HCT116 (cell line): Measurements from ENCODE around the gene OPCML. TPM values are rescaled to one million over a fixed set of nuclear protein-coding genes. Genes with fewer than 3 reads are reported as not detected.

Source experiments
- ATAC-seq: fragments of 200-7000 bp; cut with Tn5 transposase; 2 replicates; pipeline ENCODE4 v1.9.1; 2020; ENCODE audit warnings: mild to moderate bottlenecking, moderate library complexity
- BruUV-seq: library from RNA; stranded (reverse); fragments of 400-500 nt; replicated peaks from 2 replicates; lab custom pipeline; 2021; lab: Mats Ljungman, UMichigan
- CTCF ChIA-PET: fragments of 300-600 bp; sonication (Branson Sonifier 250); formaldehyde crosslinking; loops from one replicate; lab custom pipeline; 2021; ENCODE audit warnings: antibody characterized with exemption; lab: Charles Lee
- POLR2A ChIA-PET: fragments of 300-600, 350-600 bp; sonication (Branson Sonifier 250); formaldehyde crosslinking; loops from one replicate; lab custom pipeline; 2021; ENCODE audit warnings: antibody characterized with exemption; lab: Charles Lee
- RAD21 ChIA-PET, 2 experiments: fragments of 300-600 bp; sonication (Branson Sonifier 250); formaldehyde crosslinking; loops; one replicate each; lab custom pipeline; 2023; ENCODE audit warnings: low total read pairs in 2 of 2; ENCODE audit not compliant: uncharacterized antibody in 2 of 2, unreplicated experiment in 2 of 2, low non-redundant PET in 1 of 2; lab: Charles Lee
- DNase-seq: peaks from one replicate; pipeline ENCODE4 v3.0.0-alpha.2; 2010; ENCODE audit warnings: low read depth, low spot score
- H2AFZ ChIP-seq: fragments of 200-600 bp; shearing (Covaris generic), sonication (generic); 2 replicates; pipeline ENCODE4 v1.6.1; 2017; ENCODE audit warnings: low read depth, mixed run types, mixed read lengths, antibody characterized with exemption, low read length; ENCODE audit not compliant: poor library complexity, severe bottlenecking
- H3K27ac ChIP-seq: 2 replicates; pipeline ENCODE4 v1.5.1; 2012; ENCODE audit warnings: low read depth, low read length
- H3K27me3 ChIP-seq: fragments of 200-600 bp; sonication (generic); 2 replicates; pipeline ENCODE4 v1.6.1; 2016; ENCODE audit warnings: mixed run types, low read length, mixed read lengths; ENCODE audit not compliant: insufficient read depth
- H3K36me3 ChIP-seq, 2 experiments: fragments of 200-500 bp in 1 of 2; fragments of 200-600 bp in 1 of 2; sonication (Bioruptor generic) in 1 of 2; sonication (generic) in 1 of 2; 2 replicates each; pipeline versions ENCODE4 v1.5.1 to v1.6.1; 2014 to 2016; ENCODE audit warnings: low read length in 2 of 2, inconsistent platforms in 1 of 2, mixed read lengths in 1 of 2, mixed run types in 1 of 2; ENCODE audit not compliant: insufficient read depth in 2 of 2, control insufficient read depth in 1 of 2
- H3K4me1 ChIP-seq, 2 experiments: fragments of 200-600 bp in 1 of 2; sonication (generic) in 1 of 2; 2 replicates each; pipeline versions ENCODE4 v1.5.1 to v1.6.1; 2012 to 2017; ENCODE audit warnings: low read length in 2 of 2, inconsistent platforms in 1 of 2, mild to moderate bottlenecking in 1 of 2, mixed read lengths in 1 of 2, mixed run types in 1 of 2, moderate library complexity in 1 of 2; ENCODE audit not compliant: insufficient read depth in 2 of 2, control insufficient read depth in 1 of 2
- H3K4me2 ChIP-seq: fragments of 200-600 bp; sonication (generic); 2 replicates; pipeline ENCODE4 v1.6.1; 2017; ENCODE audit warnings: mixed run types, low read length, mixed read lengths
- H3K4me3 ChIP-seq, 2 experiments: fragments of 200-600 bp in 1 of 2; sonication (generic) in 1 of 2; replicated peaks in 1 of 2; 2 replicates each; pipeline ENCODE4 v1.5.1; 2011 to 2016; ENCODE audit warnings: low read length in 2 of 2, control low read depth in 1 of 2, low read depth in 1 of 2, mild to moderate bottlenecking in 1 of 2, mixed read lengths in 1 of 2, mixed run types in 1 of 2
- H3K79me2 ChIP-seq: fragments of 200-600 bp; sonication (generic); 2 replicates; pipeline ENCODE4 v1.6.1; 2017; ENCODE audit warnings: mild to moderate bottlenecking, mixed run types, low read length, moderate library complexity, mixed read lengths; ENCODE audit not compliant: insufficient read depth
- H3K9ac ChIP-seq: fragments of 200-600 bp; sonication (generic); 2 replicates; pipeline ENCODE4 v1.6.1; 2016; ENCODE audit warnings: low read length, mixed read lengths
- H3K9me2 ChIP-seq: fragments of 200-600 bp; sonication (generic), shearing (Covaris generic); 2 replicates; pipeline ENCODE4 v1.6.1; 2017; ENCODE audit warnings: mixed run types, mild to moderate bottlenecking, moderate library complexity; ENCODE audit not compliant: insufficient read depth
- H3K9me3 ChIP-seq, 2 experiments: fragments of 200-500 bp in 1 of 2; fragments of 200-600 bp in 1 of 2; sonication (Bioruptor generic) in 1 of 2; sonication (generic) in 1 of 2; 2 replicates each; pipeline ENCODE4 v1.6.1; 2014 to 2017; ENCODE audit warnings: low read length in 2 of 2, mixed read lengths in 2 of 2, inconsistent platforms in 1 of 2, low read depth in 1 of 2, mild to moderate bottlenecking in 1 of 2, mixed run types in 1 of 2, moderate library complexity in 1 of 2; ENCODE audit not compliant: control insufficient read depth in 1 of 2, insufficient read depth in 1 of 2
- H4K20me1 ChIP-seq: fragments of 200-600 bp; sonication (generic), shearing (Covaris generic); 2 replicates; pipeline ENCODE4 v1.6.1; 2017; ENCODE audit warnings: mixed run types, mild to moderate bottlenecking, moderate library complexity; ENCODE audit not compliant: insufficient read depth
- CBX3 ChIP-seq: IDR thresholded peaks from 2 replicates; pipeline ENCODE4 v1.6.1; 2012; ENCODE audit warnings: low read depth
- ELF1 ChIP-seq: IDR thresholded peaks from 2 replicates; pipeline ENCODE4 v1.6.1; 2012; ENCODE audit warnings: low read depth, borderline replicate concordance
- EZH2 ChIP-seq: fragments of 200-600 bp; sonication (generic); IDR thresholded peaks from 2 replicates; pipeline ENCODE4 v1.6.1; 2017; ENCODE audit warnings: antibody characterized with exemption, mixed run types
- EZH2phosphoT487 ChIP-seq: fragments of 200-600 bp; IDR thresholded peaks from 2 replicates; pipeline ENCODE4 v1.6.1; 2018; ENCODE audit warnings: antibody characterized with exemption, borderline replicate concordance
- FOSL1 ChIP-seq: IDR thresholded peaks from 2 replicates; pipeline ENCODE4 v1.6.1; 2012; ENCODE audit warnings: low read depth
- POLR2AphosphoS5 ChIP-seq: IDR thresholded peaks from 2 replicates; pipeline ENCODE4 v1.6.1; 2011; ENCODE audit warnings: mild to moderate bottlenecking, low read depth, low read length, moderate library complexity
- SP1 ChIP-seq: IDR thresholded peaks from 2 replicates; pipeline ENCODE4 v1.6.1; 2012; ENCODE audit warnings: low read depth
- SRF ChIP-seq: IDR thresholded peaks from 2 replicates; pipeline ENCODE4 v1.6.1; 2012; ENCODE audit warnings: low read depth
- TCF7L2 ChIP-seq: IDR thresholded peaks from 2 replicates; pipeline ENCODE4 v1.7.0; 2011; ENCODE audit warnings: borderline replicate concordance, inconsistent platforms; ENCODE audit not compliant: insufficient read depth, insufficient read length; ENCODE audit errors: extremely low read depth
- YY1 ChIP-seq: IDR thresholded peaks from 2 replicates; pipeline ENCODE4 v1.6.1; 2011; ENCODE audit warnings: low read length, low read depth, moderate library complexity, mild to moderate bottlenecking; ENCODE audit not compliant: insufficient replicate concordance; ENCODE audit errors: extremely low read depth
- ZNF274 ChIP-seq: fragments of 200-500 bp; sonication (Bioruptor generic); IDR thresholded peaks from 2 replicates; pipeline ENCODE4 v1.6.1; 2014; ENCODE audit warnings: mild to moderate bottlenecking, low read depth, low read length, inconsistent platforms
- intact Hi-C: fragments of 100-400 bp; cut with micrococcal nuclease; formaldehyde crosslinking; loops from 2 replicates; pipeline ENCODE4 v1.10.0; 2022
- total RNA-seq: library from RNA; stranded (reverse); gene quantifications from one replicate; pipeline ENCODE4 v1.2.1, GENCODE V29; 2021; ENCODE audit not compliant: unreplicated experiment
- TF ChIP-seq, protein P1 (sequence below), 3 experiments: fragments of 200-600 bp in 1 of 3; sonication (generic) in 1 of 3; IDR thresholded peaks in 2 of 3; conservative IDR thresholded peaks in 1 of 3; 2 replicates each; pipeline ENCODE4 v1.5.1; 2012 to 2017; ENCODE audit warnings: low read depth in 2 of 3, low read length in 2 of 3, antibody characterized with exemption in 1 of 3, borderline replicate concordance in 1 of 3, control low read depth in 1 of 3, mild to moderate bottlenecking in 1 of 3, mixed read lengths in 1 of 3, mixed run types in 1 of 3, moderate library complexity in 1 of 3; ENCODE audit not compliant: insufficient read depth in 1 of 3
- TF ChIP-seq, protein P2 (sequence below): IDR thresholded peaks from 2 replicates; pipeline ENCODE4 v1.6.1; 2012; ENCODE audit warnings: low read depth
- TF ChIP-seq, protein P3 (sequence below): IDR thresholded peaks from 2 replicates; pipeline ENCODE4 v1.6.1; 2012

Gene OPCML
- total RNA-seq, 1 experiment from 2014 or later: not detected

DNA sequence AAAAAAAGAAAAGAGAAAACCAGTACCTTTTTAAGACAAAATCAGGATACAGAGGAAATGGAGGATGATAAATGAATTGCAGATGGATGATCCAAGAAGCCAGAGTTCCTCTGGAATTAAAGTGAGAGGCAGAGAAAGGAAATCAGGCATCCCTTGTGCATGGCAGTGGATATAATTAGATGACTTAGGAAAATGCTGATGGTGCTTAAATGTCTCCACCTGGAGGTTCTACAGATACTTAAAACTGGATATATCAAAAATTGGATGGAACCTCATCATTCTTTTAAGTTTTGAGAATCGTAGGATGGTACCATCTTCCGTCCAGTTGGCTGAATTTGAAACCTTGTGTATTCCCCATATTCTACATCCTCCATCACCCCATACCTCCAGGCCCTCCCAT, 1121.9 kb downstream of the OPCML start:
- intact Hi-C loops: no loop called here
- CTCF ChIA-PET: no interaction called here
- no TSS peak for BruUV-seq

DNA sequence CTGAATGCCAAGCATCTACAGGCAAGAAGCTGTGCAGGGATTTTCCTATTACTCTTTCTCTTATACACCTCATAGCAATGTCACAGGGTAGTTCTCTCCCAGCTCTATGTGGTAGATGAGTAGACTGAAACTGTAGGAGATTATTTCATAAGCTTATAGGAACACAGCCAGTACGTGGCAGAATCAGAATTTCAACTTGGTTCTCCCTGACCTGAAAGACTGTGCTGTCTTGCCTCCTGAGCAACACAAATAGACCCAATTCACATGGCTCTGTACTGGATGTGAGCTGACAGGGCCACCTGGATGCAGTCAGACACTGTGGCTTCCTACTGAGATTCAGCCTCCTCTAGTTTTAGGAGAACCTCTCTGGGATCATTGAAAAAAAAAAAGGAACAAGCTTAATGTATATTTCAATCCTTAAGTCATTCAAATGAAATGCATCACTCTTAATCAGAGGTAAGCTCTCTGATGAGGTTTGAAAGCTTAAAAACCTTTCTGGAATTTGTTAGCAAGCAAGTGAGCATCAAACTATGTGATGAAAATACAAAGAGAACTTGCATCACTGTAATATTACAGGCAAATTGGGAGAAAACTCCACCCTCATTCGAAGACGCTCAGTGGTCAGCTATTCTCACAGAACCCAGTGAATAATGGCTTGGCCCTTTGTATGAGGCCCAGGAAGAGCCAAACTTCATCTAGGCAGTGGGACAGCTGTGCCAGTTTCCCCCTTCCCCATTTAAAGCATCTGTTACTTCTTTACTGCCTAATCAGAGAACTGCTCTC, 1122.5 kb downstream of the OPCML start:
- POLR2A ChIA-PET: no interaction called here
- TF ChIP-seq EZH2phosphoT487 (no peak), ZNF274 (no peak), EZH2 (no peak), TCF7L2 (no peak), ELF1 (no peak), SRF (no peak), POLR2AphosphoS5 (no peak), FOSL1 (no peak), CBX3 (no peak)
- TF ChIP-seq, protein P1, sequence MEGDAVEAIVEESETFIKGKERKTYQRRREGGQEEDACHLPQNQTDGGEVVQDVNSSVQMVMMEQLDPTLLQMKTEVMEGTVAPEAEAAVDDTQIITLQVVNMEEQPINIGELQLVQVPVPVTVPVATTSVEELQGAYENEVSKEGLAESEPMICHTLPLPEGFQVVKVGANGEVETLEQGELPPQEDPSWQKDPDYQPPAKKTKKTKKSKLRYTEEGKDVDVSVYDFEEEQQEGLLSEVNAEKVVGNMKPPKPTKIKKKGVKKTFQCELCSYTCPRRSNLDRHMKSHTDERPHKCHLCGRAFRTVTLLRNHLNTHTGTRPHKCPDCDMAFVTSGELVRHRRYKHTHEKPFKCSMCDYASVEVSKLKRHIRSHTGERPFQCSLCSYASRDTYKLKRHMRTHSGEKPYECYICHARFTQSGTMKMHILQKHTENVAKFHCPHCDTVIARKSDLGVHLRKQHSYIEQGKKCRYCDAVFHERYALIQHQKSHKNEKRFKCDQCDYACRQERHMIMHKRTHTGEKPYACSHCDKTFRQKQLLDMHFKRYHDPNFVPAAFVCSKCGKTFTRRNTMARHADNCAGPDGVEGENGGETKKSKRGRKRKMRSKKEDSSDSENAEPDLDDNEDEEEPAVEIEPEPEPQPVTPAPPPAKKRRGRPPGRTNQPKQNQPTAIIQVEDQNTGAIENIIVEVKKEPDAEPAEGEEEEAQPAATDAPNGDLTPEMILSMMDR (IDR thresholded peaks at IDR 0.05 in 2 of 3, conservative IDR thresholded peaks at IDR 0.05 in 1 of 3; ENCODE audit: borderline replicate concordance in 1 of 3, insufficient read depth in 1 of 3, low read depth in 2 of 3, low read length in 2 of 3): no peak
- TF ChIP-seq, protein P2, sequence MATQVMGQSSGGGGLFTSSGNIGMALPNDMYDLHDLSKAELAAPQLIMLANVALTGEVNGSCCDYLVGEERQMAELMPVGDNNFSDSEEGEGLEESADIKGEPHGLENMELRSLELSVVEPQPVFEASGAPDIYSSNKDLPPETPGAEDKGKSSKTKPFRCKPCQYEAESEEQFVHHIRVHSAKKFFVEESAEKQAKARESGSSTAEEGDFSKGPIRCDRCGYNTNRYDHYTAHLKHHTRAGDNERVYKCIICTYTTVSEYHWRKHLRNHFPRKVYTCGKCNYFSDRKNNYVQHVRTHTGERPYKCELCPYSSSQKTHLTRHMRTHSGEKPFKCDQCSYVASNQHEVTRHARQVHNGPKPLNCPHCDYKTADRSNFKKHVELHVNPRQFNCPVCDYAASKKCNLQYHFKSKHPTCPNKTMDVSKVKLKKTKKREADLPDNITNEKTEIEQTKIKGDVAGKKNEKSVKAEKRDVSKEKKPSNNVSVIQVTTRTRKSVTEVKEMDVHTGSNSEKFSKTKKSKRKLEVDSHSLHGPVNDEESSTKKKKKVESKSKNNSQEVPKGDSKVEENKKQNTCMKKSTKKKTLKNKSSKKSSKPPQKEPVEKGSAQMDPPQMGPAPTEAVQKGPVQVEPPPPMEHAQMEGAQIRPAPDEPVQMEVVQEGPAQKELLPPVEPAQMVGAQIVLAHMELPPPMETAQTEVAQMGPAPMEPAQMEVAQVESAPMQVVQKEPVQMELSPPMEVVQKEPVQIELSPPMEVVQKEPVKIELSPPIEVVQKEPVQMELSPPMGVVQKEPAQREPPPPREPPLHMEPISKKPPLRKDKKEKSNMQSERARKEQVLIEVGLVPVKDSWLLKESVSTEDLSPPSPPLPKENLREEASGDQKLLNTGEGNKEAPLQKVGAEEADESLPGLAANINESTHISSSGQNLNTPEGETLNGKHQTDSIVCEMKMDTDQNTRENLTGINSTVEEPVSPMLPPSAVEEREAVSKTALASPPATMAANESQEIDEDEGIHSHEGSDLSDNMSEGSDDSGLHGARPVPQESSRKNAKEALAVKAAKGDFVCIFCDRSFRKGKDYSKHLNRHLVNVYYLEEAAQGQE: no peak

More for the DNA sequence above, 1121.9 kb downstream of the OPCML start:
- no peaks in the 10 kb centered on the region for H3K79me2 ChIP-seq
- H3K9me3 ChIP-seq: peaks cover 10 to 40% of the 10 kb centered on the region in 2 experiments; a peak in 2 of 4 replicates
- H3K4me1 ChIP-seq: no peaks in the 10 kb centered on the region
- ChIA-PET POLR2A (no interaction called here), RAD21 (no interaction called here)
- no peaks in the 10 kb centered on the region for H4K20me1 ChIP-seq
- no peak overlapping the region for H3K27ac ChIP-seq
- H3K36me3 ChIP-seq: no peaks in the 10 kb centered on the region
- no peaks in the 10 kb centered on the region for H3K9me2 ChIP-seq
- no peaks in the 10 kb centered on the region for H3K27me3 ChIP-seq
- H3K4me3 ChIP-seq: no peak overlapping the region
- no peak for ATAC-seq
- no peak overlapping the region for H2AFZ ChIP-seq
- no peak for DNase-seq
- H3K9ac ChIP-seq: no peak overlapping the region
- TF ChIP-seq POLR2AphosphoS5: no peak
- no peak for TF ChIP-seq TCF7L2
- TF ChIP-seq YY1: no peak
- TF ChIP-seq, protein P3, sequence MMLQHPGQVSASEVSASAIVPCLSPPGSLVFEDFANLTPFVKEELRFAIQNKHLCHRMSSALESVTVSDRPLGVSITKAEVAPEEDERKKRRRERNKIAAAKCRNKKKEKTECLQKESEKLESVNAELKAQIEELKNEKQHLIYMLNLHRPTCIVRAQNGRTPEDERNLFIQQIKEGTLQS: no peak
- TF ChIP-seq SP1: no peak
- H3K4me2 ChIP-seq: no peak overlapping the region

More for the DNA sequence above, 1122.5 kb downstream of the OPCML start:
- DNase-seq: no peak
- H3K4me1 ChIP-seq: no peaks in the 10 kb centered on the region
- intact Hi-C loops: no loop called here
- peaks cover 10 to 46% of the 10 kb centered on the region in 2 experiments; a peak in 2 of 4 replicates for H3K9me3 ChIP-seq
- ATAC-seq: no peak
- no peaks in the 10 kb centered on the region for H3K36me3 ChIP-seq
- CTCF ChIA-PET: no interaction called here
- no peak overlapping the region for H2AFZ ChIP-seq
- no peak overlapping the region for H3K9ac ChIP-seq
- no peaks in the 10 kb centered on the region for H3K79me2 ChIP-seq
- no peaks in the 10 kb centered on the region for H3K27me3 ChIP-seq
- BruUV-seq: no TSS peak
- H4K20me1 ChIP-seq: no peaks in the 10 kb centered on the region
- no peak overlapping the region for H3K4me3 ChIP-seq
- no peak overlapping the region for H3K27ac ChIP-seq
- RAD21 ChIA-PET: no interaction called here
- H3K9me2 ChIP-seq: no peaks in the 10 kb centered on the region
- no peak overlapping the region for H3K4me2 ChIP-seq
